Endodermal cell (in vitro differentiated cells): ENCODE measurements around the gene OSCP1. TPM values are rescaled to one million over a fixed set of nuclear protein-coding genes. Genes with fewer than 3 reads are reported as not detected.

Experiments used
- DNase-seq: peaks from one replicate; pipeline ENCODE4 v3.0.0-alpha.2; 2017
- H3K27ac ChIP-seq: 2 replicates; pipeline ENCODE4 v1.5.1; 2013; ENCODE audit warnings: mild to moderate bottlenecking, low read depth, low read length, moderate library complexity
- H3K27me3 ChIP-seq: 2 replicates; pipeline ENCODE4 v1.6.1; 2013; ENCODE audit warnings: mild to moderate bottlenecking, low read length, moderate library complexity; ENCODE audit not compliant: insufficient read depth, control insufficient read depth, poor library complexity, severe bottlenecking
- H3K36me3 ChIP-seq: 2 replicates; pipeline ENCODE4 v1.7.0; 2013; ENCODE audit warnings: mild to moderate bottlenecking, low read length, moderate library complexity; ENCODE audit not compliant: control insufficient read depth, insufficient read depth
- H3K4me1 ChIP-seq: one replicate; pipeline ENCODE4 v1.7.0; 2013; ENCODE audit warnings: low read length; ENCODE audit not compliant: control insufficient read depth, insufficient read depth
- H3K4me3 ChIP-seq: 2 replicates; pipeline ENCODE4 v1.5.1; 2013; ENCODE audit warnings: mild to moderate bottlenecking, low read length, moderate library complexity
- H3K9ac ChIP-seq: 2 replicates; pipeline ENCODE4 v1.6.1; 2013; ENCODE audit warnings: mild to moderate bottlenecking, low read length, moderate library complexity; ENCODE audit not compliant: poor library complexity, severe bottlenecking; ENCODE audit errors: extremely low read depth
- H3K9me3 ChIP-seq: 2 replicates; pipeline ENCODE4 v1.6.1; 2013; ENCODE audit warnings: mild to moderate bottlenecking, low read length, moderate library complexity; ENCODE audit not compliant: control insufficient read depth
- H3K27ac Mint-ChIP-seq: 2 replicates; pipeline ENCODE4 v1.8.0; 2020; ENCODE audit warnings: mixed read lengths
- H3K27me3 Mint-ChIP-seq: 2 replicates; pipeline ENCODE4 v1.8.0; 2021; ENCODE audit warnings: mild to moderate bottlenecking, mixed read lengths; ENCODE audit not compliant: insufficient read depth
- H3K36me3 Mint-ChIP-seq: 2 replicates; pipeline ENCODE4 v1.8.0; 2020; ENCODE audit warnings: low read depth, mixed read lengths
- H3K4me1 Mint-ChIP-seq: 2 replicates; pipeline ENCODE4 v1.8.0; 2020; ENCODE audit warnings: mixed read lengths
- H3K4me3 Mint-ChIP-seq: 2 replicates; pipeline ENCODE4 v1.8.0; 2020; ENCODE audit warnings: mild to moderate bottlenecking, moderate library complexity, mixed read lengths
- H3K9me3 Mint-ChIP-seq: 2 replicates; pipeline ENCODE4 v1.8.0; 2020; ENCODE audit warnings: mild to moderate bottlenecking, mixed read lengths
- CTCF ChIP-seq: fragments of 200-600 bp; sonication (generic); conservative IDR thresholded peaks from 2 replicates; pipeline ENCODE4 v1.5.0; 2021; ENCODE audit warnings: antibody characterized with exemption, mild to moderate bottlenecking
- WGBS, 2 experiments: methylation state at CpG; one replicate each; pipeline versions ENCODE4 v1.1.5 to v1.1.7; 2013; ENCODE audit warnings: missing lambda C conversion rate in 2 of 2, mixed read lengths in 1 of 2; ENCODE audit not compliant: insufficient coverage in 1 of 2, insufficient read length in 1 of 2; 5-methylcytosine and 5-hydroxymethylcytosine counted together
- total RNA-seq, 2 donors: library from RNA; stranded (reverse); fragmentation: NEBNext Ultra II Directional in 1 of 2; extraction: Animal tissue kit (Norgen Biotek cat#: 25700) in 1 of 2; gene quantifications; 2 replicates in 1 of 2; 3 replicates in 1 of 2; pipeline ENCODE4 v1.2.1, GENCODE V29; 2021

The OSCP1 gene
- total RNA-seq, 2 donors from 2014 or later, result 9.6 to 10.5 TPM

GRCh38 chr1:36420836-36421317, 29.4 kb downstream of the OSCP1 start:
- 26 to 28% methylated on average over 13 of the region's 13 CpGs for WGBS, 2 experiments
- no peak overlapping the region for H3K27ac Mint-ChIP-seq

GRCh38 chr1:36420409-36420808, 29.8 kb downstream of the OSCP1 start:
- WGBS, 2 experiments, result 0 to 76% methylated on average over 1 to 5 of the region's 5 CpGs
- Histone ChIP-seq H3K4me1 (no peaks in the 10 kb centered on the region), H3K27me3 (no peaks in the 10 kb centered on the region), H3K9ac (no peak overlapping the region), H3K36me3 (no peaks in the 10 kb centered on the region), H3K27ac (no peak overlapping the region), H3K9me3 (no peaks in the 10 kb centered on the region), H3K4me3 (no peak overlapping the region)
- peaks cover 2% of the 10 kb centered on the region for H3K4me1 Mint-ChIP-seq
- TF ChIP-seq CTCF, result no peak
- H3K4me3 Mint-ChIP-seq, result no peak overlapping the region
- H3K36me3 Mint-ChIP-seq, result peaks cover 4% of the 10 kb centered on the region
- H3K27ac Mint-ChIP-seq, result no peak overlapping the region
- no peaks in the 10 kb centered on the region for H3K27me3 Mint-ChIP-seq
- no peak for DNase-seq
- no peaks in the 10 kb centered on the region for H3K9me3 Mint-ChIP-seq

More at GRCh38 chr1:36420836-36421317, 29.4 kb downstream of the OSCP1 start:
- no peaks in the 10 kb centered on the region for H3K27me3 Mint-ChIP-seq
- peaks cover 2% of the 10 kb centered on the region for H3K4me1 Mint-ChIP-seq
- no peaks in the 10 kb centered on the region for H3K9me3 Mint-ChIP-seq
- Histone ChIP-seq H3K27ac (no peak overlapping the region), H3K4me3 (no peak overlapping the region), H3K9ac (no peak overlapping the region), H3K27me3 (no peaks in the 10 kb centered on the region), H3K4me1 (no peaks in the 10 kb centered on the region), H3K36me3 (no peaks in the 10 kb centered on the region), H3K9me3 (no peaks in the 10 kb centered on the region)
- peak; percentile 98 for DNase-seq
- no peak overlapping the region for H3K4me3 Mint-ChIP-seq
- peaks cover 4% of the 10 kb centered on the region for H3K36me3 Mint-ChIP-seq
- TF ChIP-seq CTCF, result peak; percentile 96

GRCh38 chr1:36419569-36419968, 30.7 kb downstream of the OSCP1 start:
- H3K4me1 ChIP-seq, result no peaks in the 10 kb centered on the region
- Mint-ChIP-seq H3K4me3 (no peak overlapping the region), H3K4me1 (peaks cover 2% of the 10 kb centered on the region), H3K27ac (no peak overlapping the region), H3K27me3 (no peaks in the 10 kb centered on the region), H3K36me3 (peaks cover 5% of the 10 kb centered on the region), H3K9me3 (peaks cover 1% of the 10 kb centered on the region)
- peaks cover 4% of the 10 kb centered on the region for H3K9me3 ChIP-seq
- WGBS, 2 experiments, result 79 to 90% methylated on average over 2 to 4 of the region's 4 CpGs
- no peaks in the 10 kb centered on the region for H3K36me3 ChIP-seq
- no peak overlapping the region for H3K27ac ChIP-seq
- no peaks in the 10 kb centered on the region for H3K27me3 ChIP-seq
- H3K4me3 ChIP-seq, result no peak overlapping the region
- no peak overlapping the region for H3K9ac ChIP-seq
- TF ChIP-seq CTCF, result no peak
- no peak for DNase-seq
